Peyer's patch (tissue), 4 donors: ENCODE data around the gene GTF2H1. TPM values are rescaled to one million over a fixed set of nuclear protein-coding genes. Genes with fewer than 3 reads are reported as not detected.

ENCODE experiments used
- DNase-seq, 3 donors: peaks; one replicate each; pipeline ENCODE4 v3.0.0-alpha.2; 2017 to 2019
- H3K27ac ChIP-seq, 4 donors: fragments of 200-600 bp; sonication (generic); one replicate each; pipeline ENCODE4 v1.5.1; 2016 to 2019
- H3K27me3 ChIP-seq, 2 donors: fragments of 200-600 bp; sonication (generic); one replicate each; pipeline ENCODE4 v1.5.1; 2019
- H3K36me3 ChIP-seq, 3 donors: fragments of 200-600 bp; sonication (generic); one replicate each; pipeline ENCODE4 v1.5.1; 2016 to 2019
- H3K4me1 ChIP-seq, 4 donors: fragments of 200-600 bp; sonication (generic); one replicate each; pipeline ENCODE4 v1.5.1; 2016 to 2019
- H3K4me3 ChIP-seq, 4 donors: fragments of 200-600 bp; sonication (generic); 1 replicate in 3 of 4; 2 replicates in 1 of 4; pipeline ENCODE4 v1.5.1; 2016 to 2019; ENCODE audit warnings: mild to moderate bottlenecking in 1 of 4
- H3K9me3 ChIP-seq, 4 donors: fragments of 200-600 bp; sonication (generic); one replicate each; pipeline ENCODE4 v1.5.1; 2016 to 2019; ENCODE audit warnings: mild to moderate bottlenecking in 1 of 4
- POLR2A ChIP-seq, 2 donors: fragments of 450-650 bp; IDR thresholded peaks; one replicate each; pipeline ENCODE4 v1.5.1; 2017; ENCODE audit warnings: antibody characterized with exemption in 2 of 2, mild to moderate bottlenecking in 2 of 2, moderate library complexity in 2 of 2
- total RNA-seq, 4 donors: library from RNA; depleted of rRNA; stranded (reverse); fragments of >200 nt; gene quantifications; one replicate each; pipeline ENCODE4 v1.1.0, GENCODE V29; 2016
- TF ChIP-seq, protein P1 (sequence below), 6 experiments: fragments of 450-650 bp in 4 of 6; fragments of 200-600 bp in 2 of 6; sonication (generic) in 1 of 6; IDR thresholded peaks; one replicate each; pipeline ENCODE4 v1.5.1; 2017 to 2019; ENCODE audit warnings: antibody characterized with exemption in 6 of 6, mild to moderate bottlenecking in 3 of 6, moderate library complexity in 1 of 6

The GTF2H1 gene
- total RNA-seq, 4 donors from 2014 or later = 57.2 to 69.1 (median 63.7) TPM

DNA sequence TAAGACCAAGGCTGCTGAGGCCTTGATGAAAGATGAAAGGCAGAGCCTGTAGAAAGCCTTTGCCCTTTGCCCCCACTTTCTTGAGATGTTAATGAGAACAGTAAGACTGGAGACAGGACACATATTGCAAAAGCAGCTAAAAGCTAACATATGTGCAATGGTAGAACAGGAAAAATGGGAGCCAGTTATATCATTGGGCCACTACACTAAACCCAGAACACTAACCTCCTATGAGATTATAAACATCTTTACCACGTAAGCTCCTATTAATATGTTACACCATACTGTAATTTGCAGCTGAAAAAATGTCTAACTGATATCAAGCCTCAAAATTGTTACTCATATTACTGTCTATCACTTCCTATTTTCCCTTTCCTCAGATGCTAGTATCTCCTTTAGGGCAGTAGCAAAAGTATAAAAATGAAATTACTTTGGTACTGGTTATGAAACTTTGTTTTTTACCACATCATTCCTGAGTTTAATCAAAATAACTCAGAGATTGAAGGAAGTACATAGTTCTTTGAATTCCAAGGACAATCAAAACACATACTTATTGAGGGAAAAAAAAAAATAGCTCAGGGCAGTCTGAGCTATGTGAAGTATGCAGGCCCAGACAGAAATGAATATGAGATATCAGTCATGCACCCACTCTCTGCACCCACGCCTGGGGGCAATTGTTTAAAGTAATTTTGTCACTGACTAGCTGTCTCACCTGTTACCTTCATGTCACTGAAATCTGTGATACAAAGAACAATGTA, 9.5 kb upstream of the GTF2H1 start:
- peaks cover 0 to 28% (median 4%) of the 10 kb centered on the region in 3 donors for H3K36me3 ChIP-seq
- H3K27ac ChIP-seq = peak overlapping the region in 2 of 4 donors; percentile 22 to 60
- H3K27me3 ChIP-seq = no peaks in the 10 kb centered on the region
- DNase-seq = peak in 1 of 3 donors; percentile 52
- TF ChIP-seq, protein P1, sequence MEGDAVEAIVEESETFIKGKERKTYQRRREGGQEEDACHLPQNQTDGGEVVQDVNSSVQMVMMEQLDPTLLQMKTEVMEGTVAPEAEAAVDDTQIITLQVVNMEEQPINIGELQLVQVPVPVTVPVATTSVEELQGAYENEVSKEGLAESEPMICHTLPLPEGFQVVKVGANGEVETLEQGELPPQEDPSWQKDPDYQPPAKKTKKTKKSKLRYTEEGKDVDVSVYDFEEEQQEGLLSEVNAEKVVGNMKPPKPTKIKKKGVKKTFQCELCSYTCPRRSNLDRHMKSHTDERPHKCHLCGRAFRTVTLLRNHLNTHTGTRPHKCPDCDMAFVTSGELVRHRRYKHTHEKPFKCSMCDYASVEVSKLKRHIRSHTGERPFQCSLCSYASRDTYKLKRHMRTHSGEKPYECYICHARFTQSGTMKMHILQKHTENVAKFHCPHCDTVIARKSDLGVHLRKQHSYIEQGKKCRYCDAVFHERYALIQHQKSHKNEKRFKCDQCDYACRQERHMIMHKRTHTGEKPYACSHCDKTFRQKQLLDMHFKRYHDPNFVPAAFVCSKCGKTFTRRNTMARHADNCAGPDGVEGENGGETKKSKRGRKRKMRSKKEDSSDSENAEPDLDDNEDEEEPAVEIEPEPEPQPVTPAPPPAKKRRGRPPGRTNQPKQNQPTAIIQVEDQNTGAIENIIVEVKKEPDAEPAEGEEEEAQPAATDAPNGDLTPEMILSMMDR (IDR thresholded peaks at IDR 0.05) = no peak
- TF ChIP-seq POLR2A (IDR thresholded peaks at IDR 0.05) = no peak
- H3K4me3 ChIP-seq = no peak overlapping the region
- H3K9me3 ChIP-seq = no peaks in the 10 kb centered on the region
- H3K4me1 ChIP-seq = peaks cover 0 to 12% (median 0%) of the 10 kb centered on the region in 4 donors

DNA sequence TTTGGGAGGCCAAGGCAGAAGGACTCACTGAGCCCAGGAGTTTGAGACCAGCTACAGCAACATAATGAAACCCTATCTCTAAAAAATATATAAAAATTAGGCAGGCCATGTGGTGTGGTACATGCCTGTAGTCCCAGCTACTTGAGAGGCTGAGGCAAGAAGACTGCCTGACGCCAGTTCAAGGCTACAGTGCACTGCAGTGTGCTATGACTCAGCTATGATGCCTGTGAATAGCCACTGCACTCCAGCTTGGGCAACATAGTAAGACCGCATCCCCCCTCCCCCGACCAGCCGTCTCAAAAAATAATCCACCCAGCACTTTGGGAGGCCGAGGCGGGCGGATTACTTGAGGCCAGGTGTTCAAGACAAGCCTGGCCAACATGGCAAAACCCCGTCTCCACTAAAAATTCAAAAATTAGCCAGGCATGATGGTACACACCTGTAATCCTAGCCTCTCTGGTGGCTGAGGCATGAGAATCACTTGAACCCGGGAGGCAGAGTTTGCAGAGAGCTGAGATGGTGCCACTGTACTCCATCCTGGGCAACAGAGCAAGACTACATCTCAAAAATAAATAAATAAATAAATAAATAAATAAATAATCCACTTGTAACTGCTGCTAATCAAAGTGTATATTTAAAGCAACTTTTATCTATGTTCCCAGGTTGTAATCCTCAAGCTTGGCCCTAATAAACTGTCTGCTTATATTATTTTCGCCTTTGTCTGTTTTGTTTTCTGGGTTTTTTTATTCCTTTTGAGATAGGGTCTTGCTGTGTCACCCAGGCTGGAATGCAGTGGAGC, 8.2 kb upstream of the GTF2H1 start:
- Histone ChIP-seq H3K27ac (no peak overlapping the region), H3K9me3 (no peaks in the 10 kb centered on the region), H3K36me3 (peaks cover 0 to 15% (median 4%) of the 10 kb centered on the region in 3 donors), H3K4me3 (no peak overlapping the region), H3K27me3 (no peaks in the 10 kb centered on the region), H3K4me1 (peaks cover 0 to 12% (median 0%) of the 10 kb centered on the region in 4 donors)
- DNase-seq = no peak
- no peak for TF ChIP-seq POLR2A (IDR thresholded peaks at IDR 0.05)
- TF ChIP-seq, protein P1 (IDR thresholded peaks at IDR 0.05) = no peak

DNA sequence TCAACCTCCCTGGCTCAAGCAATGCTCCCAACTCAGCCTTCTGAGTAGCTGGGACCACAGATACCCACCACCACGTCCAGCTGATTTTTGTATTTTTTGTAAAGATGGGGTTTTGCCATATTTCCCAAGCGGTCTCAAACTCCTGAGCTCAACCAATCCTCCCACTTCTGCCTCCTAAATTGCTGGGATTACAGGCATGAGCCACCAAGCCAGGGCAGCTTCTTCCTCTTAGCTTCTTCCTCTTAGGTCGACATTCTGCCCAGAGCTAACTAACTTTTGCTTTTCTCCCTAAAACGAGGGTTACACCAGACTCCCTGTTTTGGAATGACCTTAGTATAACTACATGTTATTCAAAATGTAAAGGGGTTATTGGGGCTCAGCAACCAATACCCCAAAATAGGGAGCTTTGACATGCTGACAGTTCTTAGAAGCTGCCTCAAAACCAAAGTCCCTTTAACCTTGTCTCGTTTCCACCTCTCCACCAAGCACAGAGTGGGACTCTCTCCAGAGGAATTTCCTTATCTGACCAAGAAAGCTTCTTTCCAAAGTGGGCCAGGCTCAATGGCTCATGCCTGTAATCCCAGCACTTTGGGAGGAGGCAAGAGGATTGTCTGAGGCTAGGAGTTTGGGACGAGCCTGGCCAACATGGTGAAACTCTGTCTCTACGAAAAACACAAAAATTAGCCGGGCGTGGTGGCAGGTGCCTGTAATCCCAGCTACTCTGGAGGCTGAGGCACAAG, 7.4 kb upstream of the GTF2H1 start:
- H3K27ac ChIP-seq = no peak overlapping the region

DNA sequence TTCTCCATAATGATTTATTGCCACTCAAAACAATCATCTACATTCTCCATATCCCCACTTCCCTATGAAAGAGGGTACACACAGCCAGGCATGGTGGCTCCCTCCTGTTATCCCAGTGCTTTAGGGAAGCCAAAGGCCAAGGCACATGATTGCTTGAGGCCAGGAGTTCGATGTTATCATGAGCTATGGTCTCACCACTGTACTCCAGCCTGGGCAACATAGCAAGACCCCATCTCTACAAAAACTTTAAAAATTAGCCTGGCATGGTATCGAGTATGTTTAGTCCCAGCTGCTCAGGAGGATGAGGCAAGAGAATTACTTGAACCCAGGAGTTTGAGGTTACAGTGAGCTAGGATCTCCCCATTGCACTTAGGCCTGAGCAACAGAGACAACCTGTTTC, 6.5 kb upstream of the GTF2H1 start:
- no peaks in the 10 kb centered on the region for H3K9me3 ChIP-seq
- TF ChIP-seq, protein P1 (IDR thresholded peaks at IDR 0.05) = no peak
- TF ChIP-seq POLR2A (IDR thresholded peaks at IDR 0.05) = no peak
- no peak overlapping the region for H3K27ac ChIP-seq
- H3K27me3 ChIP-seq = no peaks in the 10 kb centered on the region
- H3K4me3 ChIP-seq = no peak overlapping the region
- no peaks in the 10 kb centered on the region for H3K36me3 ChIP-seq
- peaks cover 0 to 17% (median 0%) of the 10 kb centered on the region in 4 donors for H3K4me1 ChIP-seq
- no peak for DNase-seq

More for the DNA sequence above, 7.4 kb upstream of the GTF2H1 start:
- TF ChIP-seq, protein P1 (IDR thresholded peaks at IDR 0.05) = no peak
- TF ChIP-seq POLR2A (IDR thresholded peaks at IDR 0.05) = no peak
- DNase-seq = no peak
- H3K4me1 ChIP-seq = peaks cover 0 to 12% (median 0%) of the 10 kb centered on the region in 4 donors
- no peak overlapping the region for H3K4me3 ChIP-seq
- H3K36me3 ChIP-seq = peaks cover 0 to 7% (median 0%) of the 10 kb centered on the region in 3 donors
- H3K27me3 ChIP-seq = no peaks in the 10 kb centered on the region
- H3K9me3 ChIP-seq = no peaks in the 10 kb centered on the region

DNA sequence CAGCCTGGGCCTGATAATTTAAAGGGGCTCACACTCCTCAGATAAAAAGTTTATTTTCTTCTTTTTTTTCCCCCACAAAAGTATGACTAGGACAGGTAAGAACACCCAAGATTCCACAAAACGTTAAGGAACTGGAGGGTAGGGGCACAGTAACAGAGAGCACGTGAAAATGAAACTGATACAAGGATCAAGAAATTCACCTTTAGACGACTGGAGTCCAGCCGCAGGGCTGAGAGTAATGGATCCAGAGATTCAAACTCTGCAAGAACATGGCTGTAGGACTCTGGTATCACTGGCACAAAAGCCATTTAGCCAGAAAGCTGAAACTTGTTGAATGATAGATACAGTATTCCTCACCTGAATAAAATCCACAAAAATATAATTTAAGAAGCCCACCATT, 4.8 kb upstream of the GTF2H1 start:
- no peaks in the 10 kb centered on the region for H3K27me3 ChIP-seq
- H3K36me3 ChIP-seq = no peaks in the 10 kb centered on the region
- no peak overlapping the region for H3K27ac ChIP-seq
- DNase-seq = no peak
- no peak overlapping the region for H3K4me3 ChIP-seq
- no peaks in the 10 kb centered on the region for H3K9me3 ChIP-seq
- H3K4me1 ChIP-seq = peaks cover 0 to 15% (median 0%) of the 10 kb centered on the region in 4 donors
- TF ChIP-seq, protein P1 (IDR thresholded peaks at IDR 0.05) = no peak
- TF ChIP-seq POLR2A (IDR thresholded peaks at IDR 0.05) = no peak
